T-helper 1 cell treated with Interleukin-12 subunit alpha and Interleukin-12 subunit beta and Interleukin-4 antibody, amounts not matched to agents 30 ng/mL and 1 ng/mL, for 36 hours (primary cell): ENCODE measurements around the gene LKAAEAR1. TPM values are rescaled to one million over a fixed set of nuclear protein-coding genes. Genes with fewer than 3 reads are reported as not detected.

ENCODE experiments used
- intact Hi-C: fragments of 100-400 bp; cut with micrococcal nuclease; formaldehyde crosslinking; loops from one replicate; pipeline ENCODE4 v1.15.1; 2024
- total RNA-seq: library from RNA; stranded (reverse); gene quantifications from 2 replicates; pipeline ENCODE4 v1.2.3, GENCODE V29; 2022

The LKAAEAR1 gene
- total RNA-seq, 1 donor from 2014 or later, result not detected

- intact Hi-C loops, result no loop called here
These were observed 15.6 kb downstream of the LKAAEAR1 start for GRCh38 chr20:64068386-64069208.

DNA sequence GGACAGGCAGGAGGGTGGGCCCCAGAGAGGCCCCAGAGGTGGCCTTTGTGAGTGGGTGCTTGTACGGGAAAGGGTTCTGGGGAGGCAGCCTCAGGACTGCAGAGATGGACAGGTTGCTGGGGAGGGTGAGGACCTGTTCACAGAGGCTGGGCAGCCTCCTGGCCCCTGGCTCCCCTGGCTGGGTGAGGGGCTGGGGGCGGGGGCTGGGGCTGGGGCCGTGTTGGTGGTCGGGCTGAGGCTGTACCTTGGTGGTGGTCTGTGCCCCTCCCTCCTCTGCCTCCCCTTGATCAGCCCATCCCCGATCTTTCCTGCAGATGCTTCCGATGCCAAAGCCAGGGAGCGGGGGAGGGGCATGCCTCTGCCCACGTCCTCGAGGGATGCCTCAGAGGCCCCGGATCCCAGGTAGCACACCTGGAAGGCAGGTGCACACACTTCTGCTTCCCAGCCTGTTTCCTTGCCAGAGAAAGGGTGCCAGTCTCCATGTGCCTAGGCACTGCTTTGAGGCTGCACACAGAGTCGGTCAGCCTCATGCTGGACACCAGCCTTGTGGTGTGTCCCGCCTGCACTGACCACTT, 16.4 kb downstream of the LKAAEAR1 start:
- intact Hi-C loops, result no loop called here

DNA sequence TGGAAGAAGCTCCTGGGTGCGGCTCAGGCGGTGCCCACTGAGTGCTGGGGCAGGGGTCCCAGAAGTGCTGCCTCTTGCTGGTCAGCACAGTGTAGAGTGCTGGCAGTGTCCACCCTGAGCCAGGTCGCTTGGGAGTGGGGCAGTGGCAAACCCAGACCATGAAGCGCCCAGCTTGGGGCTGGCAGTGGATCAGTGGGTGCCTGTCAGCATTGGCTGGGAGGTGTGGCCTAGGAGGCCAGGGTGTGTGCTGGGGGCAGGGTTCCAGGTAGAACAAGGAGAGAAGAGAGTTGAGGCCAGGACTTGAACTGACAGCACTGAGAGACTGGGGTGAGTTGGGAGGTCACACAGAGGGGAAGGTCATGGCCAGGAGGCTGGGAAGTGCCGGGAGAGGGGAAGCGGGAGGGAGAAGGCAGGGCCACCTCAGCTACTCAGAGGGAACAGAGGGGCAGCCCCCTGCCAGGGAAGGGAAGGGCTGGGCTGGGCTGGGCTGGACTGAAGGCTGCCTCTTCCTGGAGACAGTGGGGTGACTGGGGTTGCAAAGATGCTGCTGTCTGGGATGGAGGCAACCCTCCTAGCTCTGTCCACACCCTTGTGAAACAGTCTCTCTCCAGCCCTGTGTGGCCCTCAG, 17.1 kb downstream of the LKAAEAR1 start:
- intact Hi-C loops, result no loop called here

GRCh38 chr20:64065974-64066343, 18.2 kb downstream of the LKAAEAR1 start:
- intact Hi-C loops, result loop anchor here (1.0 kb wide), 2 partner anchors 11 to 546 kb away; partner anchors contain the start of gene PPDPF

DNA sequence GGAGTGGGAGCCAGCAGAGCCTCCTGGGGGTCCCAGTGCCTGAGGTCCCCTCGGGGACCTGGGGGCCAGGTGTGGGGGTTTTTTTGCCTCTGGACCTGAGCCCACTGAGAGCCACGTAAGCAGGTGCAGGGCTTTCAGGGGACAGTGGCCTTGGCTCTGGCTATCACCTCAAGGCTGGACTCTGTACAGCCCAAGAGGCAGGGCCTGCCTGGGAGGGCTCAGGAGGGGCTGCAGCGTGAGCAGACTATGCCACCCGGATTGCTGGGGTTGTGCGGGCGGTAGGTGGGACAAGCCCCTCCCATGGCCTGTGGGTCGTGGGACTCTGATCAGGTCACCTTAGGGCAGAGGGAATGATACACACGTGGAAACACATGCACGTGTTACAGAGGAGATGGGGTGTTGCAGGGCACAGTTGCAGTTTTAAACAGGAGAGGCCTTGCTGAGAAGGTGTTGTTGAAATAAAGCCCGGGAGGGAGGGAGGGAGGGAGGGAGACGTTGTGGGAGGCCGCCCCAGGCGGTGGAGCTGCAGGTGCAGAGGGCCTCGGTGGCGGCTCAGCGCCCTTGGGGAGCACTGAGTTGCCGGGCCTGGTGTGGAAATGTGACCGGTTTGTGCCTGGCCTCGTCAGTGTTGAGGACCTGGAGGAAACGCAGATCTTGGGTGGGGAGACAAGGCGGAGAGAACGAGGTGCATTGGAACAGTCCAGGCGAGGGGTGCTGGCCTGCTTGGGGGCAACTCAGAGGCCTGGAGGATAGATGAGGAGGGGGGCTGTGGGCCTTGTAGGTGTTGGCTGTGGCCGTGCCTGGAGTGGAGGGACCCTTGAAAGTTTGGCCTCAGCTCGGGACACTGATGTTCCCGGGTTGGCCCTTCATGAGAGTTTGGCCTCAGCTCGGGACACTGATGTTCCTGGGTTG, 18.9 kb downstream of the LKAAEAR1 start:
- intact Hi-C loops, result no loop called here

DNA sequence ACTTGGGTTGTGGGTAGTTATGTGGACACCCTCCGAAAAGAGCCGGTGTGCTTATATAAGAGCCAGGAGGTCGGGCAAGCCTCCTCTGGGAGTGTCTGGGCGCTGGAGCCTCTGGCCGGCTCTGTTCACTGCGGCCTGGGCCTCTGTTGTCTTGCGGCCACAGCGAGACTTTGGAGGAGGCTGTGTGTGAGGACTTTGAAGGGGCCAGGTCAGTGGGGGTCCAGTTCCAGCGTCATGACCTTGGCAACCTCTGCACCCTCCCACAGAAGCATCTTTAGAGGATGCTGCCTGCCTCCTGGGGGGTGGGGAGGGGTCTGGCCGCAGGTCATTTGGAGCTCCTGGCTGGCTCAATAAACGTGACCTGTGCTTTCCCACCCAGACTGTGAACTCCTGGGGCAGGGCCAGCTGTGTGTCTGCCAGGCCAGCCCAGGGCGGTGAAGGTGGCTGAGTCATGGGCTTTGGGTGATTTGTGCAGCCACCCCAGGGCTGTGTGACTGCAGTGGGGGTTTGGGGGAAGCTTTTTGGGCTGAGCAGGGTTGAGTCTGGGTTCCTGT, 20.0 kb downstream of the LKAAEAR1 start:
- intact Hi-C loops, result loop anchor here (5.0 kb wide), 2 partner anchors 357 to 847 kb away; partner anchors contain the start of genes ARFRP1, YTHDF1 and ZGPAT

DNA sequence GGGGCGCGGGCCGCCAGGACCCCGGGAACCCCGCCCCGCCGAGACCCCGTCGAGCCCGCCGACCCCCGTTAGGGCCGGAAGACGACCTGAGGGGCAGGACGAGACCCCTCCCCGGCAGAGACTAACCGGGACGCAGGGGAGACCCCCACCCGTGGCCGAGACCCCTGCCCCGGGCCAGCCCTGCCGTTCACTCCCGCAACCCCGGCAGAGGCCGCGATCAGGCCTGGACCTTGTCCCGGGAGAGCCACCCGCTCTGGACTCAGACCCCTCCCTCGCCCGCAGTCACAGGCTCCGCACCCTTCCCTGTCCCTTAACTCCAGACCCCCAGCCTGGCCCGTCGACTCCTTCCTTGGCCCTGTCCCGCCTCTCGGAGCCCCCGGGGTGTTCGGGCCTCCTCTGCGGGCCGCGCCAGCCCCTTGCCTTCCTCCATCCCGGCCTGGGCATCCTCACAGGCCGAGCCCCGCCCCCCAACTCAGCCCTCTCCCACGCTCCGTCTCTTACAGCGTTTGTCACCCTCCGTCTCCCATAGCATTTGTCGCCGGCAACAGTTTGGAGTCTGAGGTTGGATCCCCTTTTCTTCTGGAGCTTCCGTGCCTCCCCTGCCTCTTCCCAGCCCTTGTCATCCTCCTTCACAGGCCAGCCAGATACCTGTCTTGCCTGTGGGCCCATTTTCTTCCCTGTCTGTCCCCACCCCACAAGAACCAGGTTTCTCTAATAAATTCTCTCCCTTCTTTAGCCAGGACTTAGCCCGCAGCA, 20.6 kb downstream of the LKAAEAR1 start:
- intact Hi-C loops, result loop anchor here (1.0 to 5.0 kb wide), 11 partner anchors 16 to 846 kb away; partner anchors contain the start of genes ARFRP1, DNAJC5, GMEB2 and PTK6

GRCh38 chr20:64062596-64063388, 21.4 kb downstream of the LKAAEAR1 start, which contains the start of gene TCEA2:
Gene TCEA2, plus strand, starts transcription at chr20:64063198. Its CDS starts 115 bp downstream, at chr20:64063313.
- intact Hi-C loops, result loop anchor here (1.0 to 5.0 kb wide), 11 partner anchors 17 to 845 kb away; partner anchors contain the start of genes ARFRP1, DNAJC5, GMEB2 and PTK6

- intact Hi-C loops, result loop anchor here (2.0 to 5.0 kb wide), 4 partner anchors 167 to 845 kb away; partner anchors contain the start of genes ARFRP1, DNAJC5, GMEB2 and YTHDF1
These were observed 22.0 kb downstream of the LKAAEAR1 start for GRCh38 chr20:64062276-64062595.

GRCh38 chr20:64058536-64058935, 25.7 kb downstream of the LKAAEAR1 start:
- intact Hi-C loops, result loop anchor here (5.0 kb wide), 2 partner anchors 271 to 421 kb away; no protein-coding TSS in a partner anchor

DNA sequence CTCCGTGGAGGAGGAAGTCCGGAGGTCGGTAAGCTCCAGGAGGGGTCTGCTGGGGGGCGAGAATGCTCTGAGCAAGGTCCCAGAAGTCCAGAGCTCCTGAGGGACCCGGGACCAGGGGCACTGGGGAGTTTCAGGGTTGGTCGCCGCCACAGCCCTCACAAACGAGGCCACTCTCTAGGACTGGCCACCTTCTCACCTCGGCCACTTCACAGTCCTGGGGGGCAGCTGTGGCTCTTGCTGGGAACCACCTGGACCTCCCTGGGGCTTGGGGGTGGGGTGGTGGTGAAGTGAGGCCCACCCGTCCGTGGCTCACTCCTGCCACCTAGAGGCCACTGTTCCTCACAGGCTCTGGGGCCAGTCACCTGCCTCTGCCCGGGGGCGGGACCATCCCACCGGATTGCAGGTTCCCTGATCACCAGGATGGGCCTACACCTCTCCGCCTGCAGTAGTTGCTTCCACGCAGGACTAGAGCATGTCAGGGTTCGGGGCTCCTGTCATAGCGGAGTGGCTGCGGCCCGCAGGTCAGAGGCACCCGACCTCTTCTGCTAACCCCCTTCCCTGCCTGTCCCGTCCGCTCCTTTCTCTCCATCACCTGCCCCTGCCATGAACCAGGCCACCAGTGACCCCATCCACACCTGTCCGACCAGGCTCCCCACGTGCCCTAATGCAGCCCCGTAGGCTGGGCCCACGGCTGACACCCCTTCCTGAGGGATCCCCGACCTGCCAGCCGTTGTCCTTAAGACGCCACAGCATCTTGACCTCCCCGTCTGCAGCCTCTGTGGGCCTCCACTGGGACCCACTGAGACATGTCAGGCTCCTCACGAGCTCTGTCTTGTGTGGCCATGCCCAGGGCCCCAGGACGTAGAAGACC, 26.3 kb downstream of the LKAAEAR1 start:
- intact Hi-C loops, result loop anchor here (1.0 to 5.0 kb wide), 3 partner anchors 19 to 421 kb away; no protein-coding TSS in a partner anchor

- intact Hi-C loops, result loop anchor here (1.0 to 5.0 kb wide), 3 partner anchors 18 to 420 kb away; no protein-coding TSS in a partner anchor
These were observed 27.1 kb downstream of the LKAAEAR1 start for GRCh38 chr20:64056889-64057627.

- intact Hi-C loops, result loop anchor here (5.0 kb wide), 2 partner anchors 269 to 419 kb away; no protein-coding TSS in a partner anchor
These were observed 27.6 kb downstream of the LKAAEAR1 start for GRCh38 chr20:64056639-64056888.

GRCh38 chr20:64055893-64056638, 28.1 kb downstream of the LKAAEAR1 start:
- intact Hi-C loops, result loop anchor here (5.0 kb wide), 2 partner anchors 269 to 419 kb away; no protein-coding TSS in a partner anchor

DNA sequence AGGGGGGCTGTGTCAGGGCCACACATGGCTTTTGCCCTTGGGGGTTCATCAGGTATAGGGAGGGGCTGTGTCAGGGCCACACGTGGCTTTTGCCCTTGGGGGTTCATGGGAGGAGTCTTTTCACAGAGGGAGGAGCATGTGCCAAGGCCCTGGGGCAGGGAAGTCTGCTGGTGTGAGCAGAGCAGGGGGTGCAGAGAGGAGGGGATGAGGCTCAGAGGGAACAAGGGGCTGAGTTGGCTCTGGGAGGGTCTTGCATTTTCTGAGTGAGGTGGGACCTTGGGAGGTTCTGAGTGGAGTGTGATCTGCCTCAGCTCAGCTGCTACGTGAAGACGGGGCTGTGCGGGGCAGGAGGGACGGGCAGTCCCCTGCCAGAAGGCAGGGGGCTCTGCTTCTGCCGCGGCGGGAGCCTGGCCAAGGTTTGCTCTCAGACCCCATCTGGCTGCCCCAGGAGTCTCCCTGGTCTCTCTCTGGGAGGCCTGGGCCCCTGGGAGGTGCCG, 28.8 kb downstream of the LKAAEAR1 start:
- intact Hi-C loops, result loop anchor here (5.0 kb wide), 2 partner anchors 268 to 418 kb away; no protein-coding TSS in a partner anchor
